Right atrium auricular region (tissue), 2 donors: Measurements from ENCODE around the gene TEAD3. TPM values are rescaled to one million over a fixed set of nuclear protein-coding genes. Genes with fewer than 3 reads are reported as not detected.
A peak's percentile ranks its signal among the peaks of the same experiment; 100 is the strongest.

Experiments used
- DNase-seq: peaks from one replicate; pipeline ENCODE4 v3.0.0-alpha.2; 2019; ENCODE audit warnings: low spot score
- H3K27ac ChIP-seq, 2 donors: fragments of 200-600 bp; sonication (generic); 1 replicate in 1 of 2; 2 replicates in 1 of 2; pipeline ENCODE4 v1.5.1; 2016 to 2019
- H3K27me3 ChIP-seq, 2 donors: fragments of 200-600 bp; sonication (generic); one replicate each; pipeline versions ENCODE4 v1.5.1 to v1.6.0; 2017 to 2019
- H3K36me3 ChIP-seq: fragments of 200-600 bp; sonication (generic); one replicate; pipeline ENCODE4 v1.5.1; 2016
- H3K4me1 ChIP-seq, 2 donors: fragments of 200-600 bp; sonication (generic); one replicate each; pipeline versions ENCODE4 v1.5.1 to v1.6.0; 2017 to 2019
- H3K4me3 ChIP-seq, 2 donors: fragments of 200-600 bp; sonication (generic); 1 replicate in 1 of 2; 2 replicates in 1 of 2; pipeline ENCODE4 v1.5.1; 2017 to 2019; ENCODE audit warnings: mild to moderate bottlenecking in 1 of 2, moderate library complexity in 1 of 2
- H3K9me3 ChIP-seq, 2 donors: fragments of 200-600 bp; sonication (generic); one replicate each; pipeline ENCODE4 v1.5.1; 2019
- total RNA-seq, 2 donors: library from RNA; depleted of rRNA; stranded (reverse); fragments of >200 nt; gene quantifications; one replicate each; pipeline ENCODE4 v1.1.0, GENCODE V29; 2016
- TF ChIP-seq, protein P1 (sequence below), 2 donors: fragments of 200-600 bp; sonication (generic); IDR thresholded peaks; one replicate each; pipeline ENCODE4 v1.5.1; 2019; ENCODE audit warnings: antibody characterized with exemption in 2 of 2

TEAD3 gene
- total RNA-seq, 2 donors from 2014 or later = 19.3 to 37.1 TPM

GRCh38 chr6:35449287-35449881, 47.5 kb downstream of the TEAD3 start:
- TF ChIP-seq, protein P1, sequence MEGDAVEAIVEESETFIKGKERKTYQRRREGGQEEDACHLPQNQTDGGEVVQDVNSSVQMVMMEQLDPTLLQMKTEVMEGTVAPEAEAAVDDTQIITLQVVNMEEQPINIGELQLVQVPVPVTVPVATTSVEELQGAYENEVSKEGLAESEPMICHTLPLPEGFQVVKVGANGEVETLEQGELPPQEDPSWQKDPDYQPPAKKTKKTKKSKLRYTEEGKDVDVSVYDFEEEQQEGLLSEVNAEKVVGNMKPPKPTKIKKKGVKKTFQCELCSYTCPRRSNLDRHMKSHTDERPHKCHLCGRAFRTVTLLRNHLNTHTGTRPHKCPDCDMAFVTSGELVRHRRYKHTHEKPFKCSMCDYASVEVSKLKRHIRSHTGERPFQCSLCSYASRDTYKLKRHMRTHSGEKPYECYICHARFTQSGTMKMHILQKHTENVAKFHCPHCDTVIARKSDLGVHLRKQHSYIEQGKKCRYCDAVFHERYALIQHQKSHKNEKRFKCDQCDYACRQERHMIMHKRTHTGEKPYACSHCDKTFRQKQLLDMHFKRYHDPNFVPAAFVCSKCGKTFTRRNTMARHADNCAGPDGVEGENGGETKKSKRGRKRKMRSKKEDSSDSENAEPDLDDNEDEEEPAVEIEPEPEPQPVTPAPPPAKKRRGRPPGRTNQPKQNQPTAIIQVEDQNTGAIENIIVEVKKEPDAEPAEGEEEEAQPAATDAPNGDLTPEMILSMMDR (IDR thresholded peaks at IDR 0.05) = peak; percentile 52 to 81
- no peak for DNase-seq
- Histone ChIP-seq H3K4me3 (no peak overlapping the region), H3K9me3 (no peaks in the 10 kb centered on the region), H3K27me3 (no peaks in the 10 kb centered on the region), H3K36me3 (no peaks in the 10 kb centered on the region), H3K27ac (no peak overlapping the region), H3K4me1 (peaks cover 0 to 26% of the 10 kb centered on the region in 2 donors)

- H3K27ac ChIP-seq = no peak overlapping the region
Measured at GRCh38 chr6:35448191-35448590, 48.7 kb downstream of the TEAD3 start.

DNA sequence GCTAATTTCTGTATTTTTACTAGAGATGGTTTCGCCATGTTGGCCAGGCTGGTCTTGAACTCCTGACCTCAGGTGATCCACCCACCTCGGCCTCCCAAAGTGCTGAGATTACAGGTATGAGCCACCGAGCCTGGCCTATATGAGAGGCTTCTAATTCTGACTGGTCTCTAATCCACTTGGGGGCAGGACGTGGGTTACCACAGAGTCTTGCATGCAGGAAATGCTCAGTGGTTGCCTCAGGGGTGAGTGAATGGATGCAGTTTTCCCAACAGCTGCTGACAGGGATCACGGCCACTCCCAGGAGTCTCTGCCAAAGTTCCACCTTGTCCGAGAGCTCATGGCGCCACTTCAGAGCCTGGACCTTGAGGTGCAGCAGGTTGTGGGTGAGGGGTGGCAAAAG, 51.2 kb downstream of the TEAD3 start:
- DNase-seq = no peak
- TF ChIP-seq, protein P1 (IDR thresholded peaks at IDR 0.05) = no peak
- H3K36me3 ChIP-seq = no peaks in the 10 kb centered on the region

More at GRCh38 chr6:35448191-35448590, 48.7 kb downstream of the TEAD3 start:
- peaks cover 0 to 16% of the 10 kb centered on the region in 2 donors for H3K4me1 ChIP-seq
- H3K9me3 ChIP-seq = no peaks in the 10 kb centered on the region
- H3K27me3 ChIP-seq = no peaks in the 10 kb centered on the region
- no peak overlapping the region for H3K4me3 ChIP-seq
- TF ChIP-seq, protein P1 (IDR thresholded peaks at IDR 0.05) = no peak
- DNase-seq = no peak
- no peaks in the 10 kb centered on the region for H3K36me3 ChIP-seq

GRCh38 chr6:35443341-35444030, 53.4 kb downstream of the TEAD3 start:
- Histone ChIP-seq H3K4me3 (no peak overlapping the region), H3K9me3 (no peaks in the 10 kb centered on the region), H3K27ac (no peak overlapping the region), H3K27me3 (no peaks in the 10 kb centered on the region), H3K36me3 (no peaks in the 10 kb centered on the region), H3K4me1 (no peaks in the 10 kb centered on the region)
- no peak for DNase-seq
- TF ChIP-seq, protein P1 (IDR thresholded peaks at IDR 0.05) = no peak

More for the DNA sequence above, 51.2 kb downstream of the TEAD3 start:
- no peaks in the 10 kb centered on the region for H3K4me1 ChIP-seq
- H3K9me3 ChIP-seq = no peaks in the 10 kb centered on the region
- no peak overlapping the region for H3K27ac ChIP-seq
- no peaks in the 10 kb centered on the region for H3K27me3 ChIP-seq
- H3K4me3 ChIP-seq = no peak overlapping the region

DNA sequence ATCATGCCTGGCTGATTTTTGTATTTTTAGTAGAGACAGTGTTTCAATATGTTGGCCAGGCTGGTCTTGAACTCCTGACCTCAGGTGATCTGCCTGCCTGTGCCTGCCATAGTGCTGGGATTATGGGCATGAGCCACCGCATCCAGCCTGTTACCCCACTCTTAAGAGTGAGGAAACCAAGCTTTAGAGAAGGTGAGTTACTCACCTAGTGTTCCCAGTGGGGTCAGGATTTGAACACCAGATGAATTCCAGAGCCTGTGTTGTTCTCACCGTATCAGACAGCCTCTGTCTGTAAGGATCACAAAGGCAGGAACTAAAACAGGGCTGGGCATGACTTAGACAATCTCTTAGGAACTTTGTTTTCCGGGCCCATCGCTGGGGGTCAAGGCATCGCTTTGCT, 54.2 kb downstream of the TEAD3 start:
- H3K36me3 ChIP-seq = no peaks in the 10 kb centered on the region
- H3K27me3 ChIP-seq = no peaks in the 10 kb centered on the region
- TF ChIP-seq, protein P1 (IDR thresholded peaks at IDR 0.05) = no peak
- no peak for DNase-seq
- no peak overlapping the region for H3K4me3 ChIP-seq
- no peaks in the 10 kb centered on the region for H3K4me1 ChIP-seq
- H3K9me3 ChIP-seq = no peaks in the 10 kb centered on the region
- H3K27ac ChIP-seq = no peak overlapping the region
